Stomach (tissue), 4 donors: ENCODE results near the gene VAV2.

Experiments used
- CTCF ChIP-seq, 7 experiments: fragments of 450-650 bp in 4 of 7; fragments of 200-600 bp in 3 of 7; sonication (generic) in 3 of 7; IDR thresholded peaks; one replicate each; pipeline ENCODE4 v1.5.1; 2016 to 2019; ENCODE audit warnings: antibody characterized with exemption in 7 of 7, control low read depth in 2 of 7, mild to moderate bottlenecking in 1 of 7
- EP300 ChIP-seq: sonication (generic); formaldehyde crosslinking; IDR thresholded peaks from one replicate; pipeline ENCODE4 v1.6.1; 2017; ENCODE audit warnings: antibody characterized with exemption
- POLR2A ChIP-seq, 4 donors: fragments of 450-650 bp; IDR thresholded peaks; one replicate each; pipeline ENCODE4 v1.6.1; 2016; ENCODE audit warnings: antibody characterized with exemption in 4 of 4, control low read depth in 2 of 4, mild to moderate bottlenecking in 1 of 4, moderate library complexity in 1 of 4
- POLR2AphosphoS5 ChIP-seq, 3 donors: sonication (generic); formaldehyde crosslinking; IDR thresholded peaks; one replicate each; pipeline ENCODE4 v1.6.1; 2016; ENCODE audit warnings: antibody characterized with exemption in 3 of 3

DNA sequence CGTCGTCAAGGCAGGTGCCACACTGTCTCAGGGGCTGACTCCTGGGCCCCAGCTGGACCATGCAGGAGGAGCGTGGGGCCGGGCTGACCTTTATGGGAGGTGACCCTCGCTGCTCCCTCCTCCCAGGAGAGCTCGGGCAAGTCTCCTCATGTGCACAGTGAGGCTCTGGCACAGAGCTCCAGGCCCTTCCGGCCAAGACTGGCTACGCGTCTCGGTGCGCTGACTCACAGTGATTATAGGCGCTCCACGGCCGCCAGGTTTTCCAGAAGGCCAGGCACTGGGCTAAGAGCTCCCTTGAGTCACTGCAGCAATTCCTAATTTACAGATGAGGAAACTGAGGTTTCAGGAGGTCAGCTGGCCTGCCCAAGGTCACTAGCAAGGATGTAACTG lies 47.4 kb downstream of the VAV2 start:
- no peak for TF ChIP-seq CTCF (IDR thresholded peaks at IDR 0.05)
- no peak for TF ChIP-seq POLR2AphosphoS5 (IDR thresholded peaks at IDR 0.05)
- TF ChIP-seq EP300 = no peak
- no peak for TF ChIP-seq POLR2A (IDR thresholded peaks at IDR 0.05)
